Measurements from ENCODE around the gene BGN. TPM values are rescaled to one million over a fixed set of nuclear protein-coding genes. Genes with fewer than 3 reads are reported as not detected.

BGN gene
- total RNA-seq, 2 donors from 2014 or later = not detected

DNA sequence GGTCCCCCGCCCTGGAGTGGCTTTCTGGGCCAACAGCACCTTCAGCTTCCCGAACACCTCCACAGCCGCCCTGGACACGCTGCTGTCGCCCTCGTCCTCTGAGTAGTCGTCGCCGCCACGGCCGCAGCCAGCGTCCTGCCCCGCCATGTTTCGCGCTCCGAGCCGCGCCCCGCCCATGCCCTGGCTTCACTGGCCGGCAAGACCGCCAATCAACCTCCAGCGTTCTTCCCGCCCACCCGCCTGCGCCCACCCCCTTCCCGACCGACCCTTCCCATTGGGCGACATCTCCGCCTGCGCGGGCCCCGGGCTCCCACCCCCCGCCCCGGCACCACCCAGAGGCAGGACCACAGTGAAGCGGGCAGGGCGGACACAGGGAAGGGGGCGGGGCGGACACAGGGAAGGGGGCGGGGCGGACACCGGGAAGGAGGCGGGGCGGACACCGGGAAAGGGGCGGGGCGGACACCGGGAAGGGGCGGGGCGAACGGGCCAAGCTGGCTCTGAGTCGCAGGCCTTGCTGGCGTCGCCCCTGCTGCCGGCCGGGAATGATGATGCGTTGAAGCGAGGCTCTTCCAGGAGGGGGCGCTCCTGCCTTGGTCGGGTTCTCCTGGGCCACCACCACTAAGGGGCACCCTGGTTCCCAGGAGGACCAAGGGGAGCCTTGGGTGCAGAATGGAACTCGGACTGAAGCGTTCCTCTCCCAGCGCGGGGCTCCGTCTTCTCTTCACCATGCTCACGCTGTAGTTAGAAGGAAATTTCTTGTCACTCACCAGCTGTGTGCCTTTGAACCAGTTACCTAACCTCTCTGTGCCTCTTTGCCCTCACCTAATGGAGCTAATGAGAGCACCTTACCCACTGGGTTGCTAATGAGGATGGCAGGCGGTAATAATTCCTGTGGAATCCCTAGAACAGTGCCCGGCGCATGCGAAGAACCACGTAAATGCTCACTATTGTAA, 24.1 kb upstream of the BGN start, which contains the start of gene HAUS7:
TSS of gene HAUS7 (minus strand) at position 166 of the 953 bp plus-strand sequence. CDS start at position 147, 19 bp downstream.
- H3K4me3 Mint-ChIP-seq = peak within 1 kb of the TSS; percentile 67
- H3K27me3 Mint-ChIP-seq = no peaks in the 10 kb centered on the region
- peaks cover 11% of the 10 kb centered on the region for H3K36me3 Mint-ChIP-seq (ENCODE audit: low read depth)
- H3K27ac Mint-ChIP-seq = no peak within 1 kb of the TSS
- no peaks in the 10 kb centered on the region for H3K9me3 Mint-ChIP-seq
- ATAC-seq (replicated peaks) = peak; percentile 89
- H3K4me1 Mint-ChIP-seq = no peaks in the 10 kb centered on the region

DNA sequence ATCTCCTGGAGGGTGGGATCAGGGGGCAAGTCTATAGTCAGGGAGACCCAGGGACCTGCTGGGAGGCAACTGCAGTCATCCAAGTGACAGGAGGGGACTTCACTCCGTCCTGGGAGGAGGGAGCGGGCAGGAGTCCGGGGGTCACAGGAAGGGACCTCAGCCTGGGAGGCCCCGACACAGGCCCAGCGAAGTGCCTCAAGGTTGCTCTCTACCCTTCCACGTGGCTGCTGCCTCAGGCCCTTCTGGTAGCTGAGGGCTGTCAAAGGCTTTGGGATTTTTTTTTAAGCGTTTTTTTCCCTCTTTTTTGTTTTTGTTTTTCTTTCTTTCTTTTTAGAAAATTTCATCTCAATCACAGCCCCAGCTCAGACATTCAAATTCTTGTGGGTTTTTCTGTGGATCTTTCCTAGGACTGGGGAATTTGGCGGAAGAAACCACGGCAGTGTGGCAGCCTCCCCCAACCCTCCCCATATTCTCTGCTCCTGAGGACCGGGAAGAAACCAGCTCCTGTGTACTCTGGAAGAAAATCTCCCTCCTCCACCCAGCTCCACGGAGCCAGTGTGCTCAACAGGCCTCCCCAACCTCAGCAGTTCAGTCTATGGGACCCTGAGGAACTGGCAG, 23.0 kb upstream of the BGN start:
- Mint-ChIP-seq H3K4me3 (peak overlapping the region; percentile 67), H3K36me3 (ENCODE audit: low read depth) (peaks cover 11% of the 10 kb centered on the region), H3K27ac (no peak overlapping the region)

DNA sequence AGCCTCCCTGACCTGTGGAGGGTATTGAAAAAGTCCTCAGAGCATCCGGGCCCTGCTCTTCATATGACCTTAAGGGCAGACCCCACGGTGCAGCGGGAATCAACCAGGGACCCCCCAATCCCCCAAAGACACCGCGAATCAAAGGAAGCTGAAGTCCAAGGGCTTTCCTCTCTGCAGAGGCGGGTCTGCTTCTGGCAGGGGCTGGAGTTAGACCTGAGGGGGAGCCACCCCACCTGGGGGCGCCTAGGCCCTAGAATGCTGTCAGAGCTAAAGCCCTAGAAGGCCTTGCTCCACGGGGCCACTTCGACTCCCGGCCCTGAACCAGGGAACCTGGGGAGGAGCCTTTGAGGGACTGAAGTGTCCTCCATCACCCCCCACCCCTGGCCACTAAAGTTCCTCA, 21.7 kb upstream of the BGN start:
- Mint-ChIP-seq H3K36me3 (ENCODE audit: low read depth) (no peaks in the 10 kb centered on the region), H3K27me3 (no peaks in the 10 kb centered on the region), H3K9me3 (no peaks in the 10 kb centered on the region), H3K27ac (no peak overlapping the region), H3K4me1 (no peaks in the 10 kb centered on the region), H3K4me3 (peak overlapping the region; percentile 26)
- ATAC-seq (replicated peaks) = no peak

More for the DNA sequence above, 23.0 kb upstream of the BGN start:
- H3K27me3 Mint-ChIP-seq = no peaks in the 10 kb centered on the region
- H3K9me3 Mint-ChIP-seq = no peaks in the 10 kb centered on the region
- ATAC-seq (replicated peaks) = no peak
- no peaks in the 10 kb centered on the region for H3K4me1 Mint-ChIP-seq

DNA sequence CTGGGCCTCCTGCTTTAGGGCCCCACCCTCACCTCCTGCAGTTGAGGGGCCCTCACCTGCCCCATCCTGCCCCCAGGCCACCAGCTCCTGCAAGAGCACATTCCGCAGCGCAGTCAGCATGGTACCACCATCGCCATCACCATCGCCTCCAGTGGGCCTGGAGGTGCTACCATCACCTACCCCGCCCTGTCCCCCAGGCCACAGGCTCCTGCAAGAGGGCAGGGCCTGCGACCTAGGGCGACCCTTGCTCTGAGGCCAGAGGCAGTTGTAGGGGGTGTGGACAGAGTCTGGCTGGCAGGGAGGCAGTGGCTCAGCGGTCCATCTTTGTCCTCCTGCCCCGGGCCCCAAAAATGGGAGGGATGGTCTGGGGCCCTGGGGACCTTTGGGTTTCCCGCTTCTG, 20.5 kb upstream of the BGN start:
- no peaks in the 10 kb centered on the region for H3K27me3 Mint-ChIP-seq
- no peaks in the 10 kb centered on the region for H3K36me3 Mint-ChIP-seq (ENCODE audit: low read depth)
- H3K27ac Mint-ChIP-seq = no peak overlapping the region
- no peak overlapping the region for H3K4me3 Mint-ChIP-seq
- no peaks in the 10 kb centered on the region for H3K4me1 Mint-ChIP-seq
- ATAC-seq (replicated peaks) = no peak
- H3K9me3 Mint-ChIP-seq = no peaks in the 10 kb centered on the region

DNA sequence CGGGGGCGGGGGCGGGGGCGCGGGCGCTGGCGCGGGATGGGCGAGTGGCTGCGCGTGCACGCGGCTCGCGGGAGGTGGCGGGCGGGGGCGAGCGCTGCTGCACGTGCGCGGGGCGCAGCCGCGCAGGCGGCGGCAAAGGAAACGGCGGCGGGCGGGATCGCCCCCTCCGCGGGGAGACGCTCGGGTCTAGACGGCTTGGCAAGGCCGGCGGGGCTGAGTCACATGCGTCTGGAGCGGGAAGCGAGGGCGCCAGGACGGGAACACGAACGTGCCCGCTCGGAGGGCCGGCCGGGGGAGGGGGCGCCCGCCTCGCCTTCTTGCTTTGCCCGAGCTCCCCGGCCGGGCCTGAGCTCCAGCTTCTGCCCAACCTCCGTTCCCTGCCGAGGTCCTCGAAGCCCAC, 20.1 kb upstream of the BGN start:
- Mint-ChIP-seq H3K4me1 (no peaks in the 10 kb centered on the region), H3K27ac (no peak overlapping the region), H3K36me3 (ENCODE audit: low read depth) (no peaks in the 10 kb centered on the region), H3K4me3 (no peak overlapping the region), H3K9me3 (no peaks in the 10 kb centered on the region), H3K27me3 (no peaks in the 10 kb centered on the region)
- ATAC-seq (replicated peaks) = no peak

DNA sequence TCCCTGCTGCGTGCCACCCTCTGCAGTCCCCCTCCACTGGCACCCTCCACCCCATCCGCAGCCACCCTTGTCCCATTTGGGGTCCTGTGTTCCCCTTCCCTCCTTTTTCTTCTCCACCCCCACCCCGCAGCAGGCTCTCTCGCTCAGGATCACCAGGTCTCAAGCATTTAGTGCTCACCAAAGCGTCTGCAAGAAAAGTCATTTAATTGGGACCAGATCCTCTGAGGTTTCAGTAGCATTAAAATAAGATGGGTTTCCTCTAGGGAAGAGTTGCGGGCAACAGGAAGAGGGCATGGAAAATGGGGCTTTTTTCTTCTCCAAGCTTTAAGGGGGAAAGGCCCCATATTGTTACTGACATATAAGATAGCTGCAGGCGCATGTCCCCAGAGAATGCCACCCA, 19.5 kb upstream of the BGN start:
- Mint-ChIP-seq H3K27ac (no peak overlapping the region), H3K4me3 (no peak overlapping the region), H3K4me1 (no peaks in the 10 kb centered on the region)

DNA sequence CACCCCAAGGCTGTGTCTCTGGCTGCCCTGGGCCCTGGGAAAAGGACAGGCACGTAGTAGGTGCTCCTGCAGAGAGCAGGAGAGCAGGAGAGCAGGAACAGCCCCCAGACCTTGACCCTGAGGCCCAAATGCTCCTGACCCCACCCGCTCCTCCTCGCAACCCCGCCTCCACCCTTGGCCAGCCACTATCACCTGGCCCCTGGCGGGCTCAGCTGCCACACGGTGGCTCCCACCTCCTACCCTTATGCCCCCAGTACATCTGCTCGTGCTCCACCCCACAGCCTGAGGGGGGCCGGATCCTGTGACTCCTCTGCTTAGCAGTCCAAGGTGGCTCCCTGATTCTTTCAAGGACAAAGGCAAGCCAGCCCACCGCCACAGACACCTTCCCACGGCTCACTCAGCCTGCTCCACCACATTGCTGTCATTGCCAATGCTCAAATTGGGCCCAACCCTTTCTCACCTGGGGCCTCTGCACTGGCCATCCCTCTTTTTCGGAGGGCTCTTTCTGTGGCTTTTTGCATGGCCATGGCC, 19.0 kb upstream of the BGN start:
- no peak overlapping the region for H3K27ac Mint-ChIP-seq
- no peaks in the 10 kb centered on the region for H3K9me3 Mint-ChIP-seq
- H3K4me3 Mint-ChIP-seq = no peak overlapping the region
- no peaks in the 10 kb centered on the region for H3K4me1 Mint-ChIP-seq
- no peaks in the 10 kb centered on the region for H3K36me3 Mint-ChIP-seq (ENCODE audit: low read depth)
- H3K27me3 Mint-ChIP-seq = no peaks in the 10 kb centered on the region
- ATAC-seq (replicated peaks) = no peak

More for the DNA sequence above, 19.5 kb upstream of the BGN start:
- H3K36me3 Mint-ChIP-seq (ENCODE audit: low read depth) = no peaks in the 10 kb centered on the region
- H3K27me3 Mint-ChIP-seq = no peaks in the 10 kb centered on the region
- ATAC-seq (replicated peaks) = no peak
- no peaks in the 10 kb centered on the region for H3K9me3 Mint-ChIP-seq

DNA sequence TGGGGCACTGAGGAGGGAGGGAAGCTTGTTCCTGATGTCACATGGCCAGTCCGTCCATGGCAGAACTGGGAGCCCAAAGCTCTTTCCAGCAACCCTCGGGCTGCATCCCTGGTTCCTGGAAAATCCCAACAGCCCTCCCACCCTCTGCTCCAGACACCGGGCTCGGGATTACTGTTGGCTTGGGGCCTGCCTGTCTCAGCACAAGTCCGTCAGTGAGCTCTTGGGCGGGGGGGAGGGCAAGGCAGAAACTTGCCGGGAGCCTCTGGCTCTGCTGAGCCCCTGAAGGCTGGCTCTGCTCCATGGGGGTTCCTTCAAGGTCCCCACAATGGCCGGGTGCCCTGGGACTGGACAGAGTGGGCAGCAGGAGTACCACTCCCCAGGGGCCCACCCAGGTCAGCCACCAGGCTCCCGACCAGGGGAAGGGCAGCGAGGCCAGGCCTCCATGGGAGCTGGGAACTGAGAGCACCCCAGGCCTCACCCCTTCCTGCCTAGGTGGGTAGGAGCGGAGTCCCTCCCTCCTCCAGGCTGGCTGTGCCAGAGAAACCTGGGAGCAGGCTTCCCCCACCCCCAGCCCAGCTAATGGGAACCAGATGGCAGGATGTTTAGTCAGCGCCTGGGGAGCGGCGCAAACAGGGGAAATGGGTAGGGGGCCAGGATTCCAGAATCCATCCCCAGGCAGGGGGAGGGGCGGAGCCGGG, 18.0 kb upstream of the BGN start:
- H3K9me3 Mint-ChIP-seq = no peaks in the 10 kb centered on the region
- H3K36me3 Mint-ChIP-seq (ENCODE audit: low read depth) = no peaks in the 10 kb centered on the region

DNA sequence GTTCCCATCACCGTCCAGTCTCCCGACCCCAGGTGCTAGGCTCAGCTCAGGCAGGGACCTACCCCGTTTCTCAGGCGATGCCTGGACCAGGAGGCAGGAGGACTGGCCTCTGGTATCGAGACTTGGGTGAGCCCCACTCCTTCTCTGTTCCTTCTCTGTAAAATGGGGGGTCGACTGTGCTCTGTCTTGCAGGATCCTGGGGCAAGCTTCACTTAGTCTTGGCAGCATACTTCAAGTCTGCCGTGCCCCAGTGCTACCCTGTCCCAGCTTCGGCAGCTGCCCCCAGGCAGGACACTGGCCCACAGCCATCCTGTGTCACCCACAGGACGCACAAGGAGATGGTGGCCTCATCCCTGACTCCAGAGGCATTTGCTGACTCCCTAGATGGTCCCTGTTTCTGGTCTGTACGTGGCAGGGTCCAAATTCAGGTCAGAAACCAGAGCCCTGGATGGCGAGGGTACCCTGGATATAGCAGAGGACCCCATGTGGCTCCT, 17.4 kb upstream of the BGN start:
- H3K4me1 Mint-ChIP-seq = no peaks in the 10 kb centered on the region

More for the DNA sequence above, 18.0 kb upstream of the BGN start:
- H3K4me1 Mint-ChIP-seq = no peaks in the 10 kb centered on the region
- no peaks in the 10 kb centered on the region for H3K27me3 Mint-ChIP-seq
- no peak overlapping the region for H3K4me3 Mint-ChIP-seq
- H3K27ac Mint-ChIP-seq = no peak overlapping the region
- no peak for ATAC-seq (replicated peaks)

DNA sequence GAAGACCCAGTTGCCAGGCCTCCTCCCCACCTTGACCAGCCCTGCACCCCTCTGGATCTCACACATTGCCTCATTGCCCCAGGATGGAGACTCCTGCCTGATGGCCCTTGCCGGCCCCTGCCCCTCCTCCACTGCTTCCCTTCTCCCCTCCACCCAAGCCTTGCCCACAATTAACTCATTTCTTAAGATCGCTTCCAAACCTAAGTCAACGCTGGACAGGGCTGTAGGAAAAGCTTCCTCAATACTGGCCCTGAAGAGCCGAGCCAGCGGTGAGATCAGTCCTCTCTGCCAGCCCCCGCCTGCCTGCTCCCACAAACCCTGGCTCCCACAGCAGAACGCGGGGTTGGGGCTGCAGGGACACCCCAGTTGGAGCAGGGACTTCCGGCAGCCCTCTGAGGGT, 16.9 kb upstream of the BGN start:
- ATAC-seq (replicated peaks) = no peak
- Mint-ChIP-seq H3K4me3 (no peak overlapping the region), H3K27me3 (no peaks in the 10 kb centered on the region), H3K4me1 (no peaks in the 10 kb centered on the region), H3K9me3 (no peaks in the 10 kb centered on the region), H3K27ac (no peak overlapping the region), H3K36me3 (ENCODE audit: low read depth) (no peaks in the 10 kb centered on the region)

More for the DNA sequence above, 17.4 kb upstream of the BGN start:
- no peak for ATAC-seq (replicated peaks)
- H3K27ac Mint-ChIP-seq = no peak overlapping the region
- no peaks in the 10 kb centered on the region for H3K36me3 Mint-ChIP-seq (ENCODE audit: low read depth)
- H3K4me3 Mint-ChIP-seq = no peak overlapping the region
- H3K9me3 Mint-ChIP-seq = no peaks in the 10 kb centered on the region
- no peaks in the 10 kb centered on the region for H3K27me3 Mint-ChIP-seq

DNA sequence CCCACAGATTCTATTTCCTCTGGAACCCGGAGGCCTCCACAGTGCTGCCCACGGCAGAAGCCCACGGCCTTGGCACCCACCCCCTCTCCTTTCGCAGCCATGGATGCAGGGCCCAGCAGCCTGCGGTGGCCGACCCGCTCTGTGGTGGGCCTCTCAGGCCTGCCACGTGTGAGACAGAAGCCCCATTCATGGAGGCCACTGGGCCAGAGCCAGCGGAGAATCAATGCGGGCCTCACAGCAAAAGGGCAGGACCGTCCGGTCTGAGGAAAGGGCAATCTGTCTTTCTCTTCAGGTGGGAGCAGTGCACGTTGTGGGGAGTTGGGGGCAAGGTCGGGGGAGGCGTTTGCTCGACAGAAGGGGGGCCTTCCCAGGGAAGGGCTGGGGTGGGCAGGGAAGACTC, 16.0 kb upstream of the BGN start:
- Mint-ChIP-seq H3K36me3 (ENCODE audit: low read depth) (no peaks in the 10 kb centered on the region), H3K4me1 (no peaks in the 10 kb centered on the region), H3K27ac (no peak overlapping the region), H3K4me3 (no peak overlapping the region), H3K27me3 (no peaks in the 10 kb centered on the region), H3K9me3 (no peaks in the 10 kb centered on the region)
- no peak for ATAC-seq (replicated peaks)

DNA sequence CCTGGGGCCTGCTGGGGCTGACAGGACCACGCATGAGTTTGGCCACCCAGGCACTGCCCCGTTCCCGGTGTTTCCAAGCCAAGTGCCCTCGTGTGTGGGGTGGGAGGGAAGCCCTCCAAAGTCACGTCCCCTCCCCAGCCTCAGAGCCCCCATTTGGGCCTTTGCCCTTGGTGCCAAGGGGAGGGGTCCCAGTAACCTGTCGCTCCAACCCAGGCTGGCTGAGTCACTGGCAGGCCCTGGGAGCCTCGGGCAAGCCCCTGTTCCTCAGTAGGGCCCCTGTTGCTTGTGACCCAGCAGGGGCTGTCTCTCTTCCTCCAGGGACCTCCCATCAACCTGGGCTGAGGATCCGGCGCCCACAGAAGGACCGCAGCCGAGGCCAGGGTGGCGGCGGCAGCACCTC, 13.7 kb upstream of the BGN start:
- ATAC-seq (replicated peaks) = no peak
- Mint-ChIP-seq H3K36me3 (ENCODE audit: low read depth) (no peaks in the 10 kb centered on the region), H3K4me1 (no peaks in the 10 kb centered on the region), H3K4me3 (no peak overlapping the region), H3K27me3 (no peaks in the 10 kb centered on the region), H3K27ac (no peak overlapping the region), H3K9me3 (no peaks in the 10 kb centered on the region)

DNA sequence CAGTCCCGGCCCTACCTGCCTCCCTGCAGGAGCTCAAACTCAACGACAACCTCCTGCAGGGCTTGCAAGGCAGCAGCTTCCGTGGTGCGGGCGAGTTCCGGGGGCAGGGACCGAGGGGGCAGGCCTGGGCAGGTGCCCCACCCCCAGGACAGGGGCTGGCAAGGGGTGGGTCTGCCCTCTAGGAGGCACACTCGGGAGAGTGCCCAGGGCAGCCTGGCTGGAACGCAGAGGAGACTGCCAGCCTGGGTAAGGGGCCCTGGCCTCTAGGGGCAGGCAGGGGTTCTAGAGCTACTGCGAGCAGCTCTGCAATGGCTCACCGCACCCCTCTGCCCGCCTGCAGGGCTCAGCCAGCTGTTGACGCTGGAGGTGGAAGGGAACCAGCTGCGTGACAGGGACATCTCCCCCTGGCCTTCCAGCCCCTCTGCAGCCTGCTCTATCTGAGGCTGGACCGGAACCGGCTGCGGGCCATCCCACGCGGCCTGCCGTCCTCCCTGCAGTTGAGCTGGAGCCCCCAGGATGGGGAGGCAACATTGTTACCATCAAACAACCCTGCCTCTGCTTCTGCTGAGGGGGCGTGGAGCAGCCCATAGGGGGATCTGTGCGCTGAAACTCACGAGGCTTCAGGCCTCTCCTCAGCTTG, 12.3 kb upstream of the BGN start:
- Mint-ChIP-seq H3K4me3 (no peak overlapping the region), H3K9me3 (no peaks in the 10 kb centered on the region), H3K27me3 (no peaks in the 10 kb centered on the region), H3K36me3 (ENCODE audit: low read depth) (no peaks in the 10 kb centered on the region), H3K27ac (no peak overlapping the region), H3K4me1 (no peaks in the 10 kb centered on the region)
- no peak for ATAC-seq (replicated peaks)
